Esophagus squamous epithelium (tissue), 5 donors: ENCODE data around the gene POR. TPM values are rescaled to one million over a fixed set of nuclear protein-coding genes. Genes with fewer than 3 reads are reported as not detected.

Experiments used
- DNase-seq: peaks from one replicate; lab custom pipeline; 2025; lab: John Stamatoyannopoulos, UW
- H3K27ac ChIP-seq, 4 donors: fragments of 200-600 bp; sonication (generic); one replicate each; pipeline ENCODE4 v1.5.1; 2016 to 2019; ENCODE audit warnings: mild to moderate bottlenecking in 1 of 4
- H3K27me3 ChIP-seq, 4 donors: fragments of 200-600 bp; sonication (generic); 1 replicate in 3 of 4; 2 replicates in 1 of 4; pipeline versions ENCODE4 v1.5.1 to v1.6.0; 2017 to 2021; ENCODE audit warnings: antibody characterized with exemption in 1 of 4
- H3K36me3 ChIP-seq, 3 donors: fragments of 200-600 bp; sonication (generic); one replicate each; pipeline ENCODE4 v1.5.1; 2016 to 2019
- H3K4me1 ChIP-seq, 3 donors: fragments of 200-600 bp; sonication (generic); one replicate each; pipeline ENCODE4 v1.5.1; 2017 to 2019
- H3K4me3 ChIP-seq, 4 donors: fragments of 200-600 bp; sonication (generic); 1 replicate in 3 of 4; 2 replicates in 1 of 4; pipeline ENCODE4 v1.5.1; 2016 to 2019; ENCODE audit warnings: mild to moderate bottlenecking in 2 of 4, moderate library complexity in 1 of 4
- H3K9me3 ChIP-seq, 3 donors: fragments of 200-600 bp; sonication (generic); one replicate each; pipeline ENCODE4 v1.5.1; 2016 to 2019
- POLR2A ChIP-seq, 4 donors: fragments of 450-650 bp; IDR thresholded peaks; one replicate each; pipeline ENCODE4 v1.6.1; 2017; ENCODE audit warnings: antibody characterized with exemption in 4 of 4, mild to moderate bottlenecking in 4 of 4, moderate library complexity in 3 of 4
- WGBS, 2 donors: methylation state at CpG; one replicate each; pipeline ENCODE4 v1.1.5; 2018; 5-methylcytosine and 5-hydroxymethylcytosine counted together
- intact Hi-C: fragments of 100-400 bp; cut with DNase I; formaldehyde crosslinking; loops from one replicate; pipeline ENCODE4 v1.15.0; 2022
- total RNA-seq, 4 donors: library from RNA; depleted of rRNA; stranded (reverse); fragments of >200 nt; gene quantifications; one replicate each; pipeline ENCODE4 v1.1.0, GENCODE V29; 2016
- TF ChIP-seq, protein P1 (sequence below), 6 experiments: fragments of 450-650 bp in 4 of 6; fragments of 200-600 bp in 2 of 6; sonication (generic) in 2 of 6; IDR thresholded peaks; one replicate each; pipeline ENCODE4 v1.5.1; 2016 to 2019; ENCODE audit warnings: antibody characterized with exemption in 6 of 6, mild to moderate bottlenecking in 4 of 6, moderate library complexity in 4 of 6
- donor health status: DM: yes; HTN: yes; CAD: no.

POR gene
- total RNA-seq, 4 donors from 2014 or later, result 71.0 to 116 (median 81.6) TPM

DNA sequence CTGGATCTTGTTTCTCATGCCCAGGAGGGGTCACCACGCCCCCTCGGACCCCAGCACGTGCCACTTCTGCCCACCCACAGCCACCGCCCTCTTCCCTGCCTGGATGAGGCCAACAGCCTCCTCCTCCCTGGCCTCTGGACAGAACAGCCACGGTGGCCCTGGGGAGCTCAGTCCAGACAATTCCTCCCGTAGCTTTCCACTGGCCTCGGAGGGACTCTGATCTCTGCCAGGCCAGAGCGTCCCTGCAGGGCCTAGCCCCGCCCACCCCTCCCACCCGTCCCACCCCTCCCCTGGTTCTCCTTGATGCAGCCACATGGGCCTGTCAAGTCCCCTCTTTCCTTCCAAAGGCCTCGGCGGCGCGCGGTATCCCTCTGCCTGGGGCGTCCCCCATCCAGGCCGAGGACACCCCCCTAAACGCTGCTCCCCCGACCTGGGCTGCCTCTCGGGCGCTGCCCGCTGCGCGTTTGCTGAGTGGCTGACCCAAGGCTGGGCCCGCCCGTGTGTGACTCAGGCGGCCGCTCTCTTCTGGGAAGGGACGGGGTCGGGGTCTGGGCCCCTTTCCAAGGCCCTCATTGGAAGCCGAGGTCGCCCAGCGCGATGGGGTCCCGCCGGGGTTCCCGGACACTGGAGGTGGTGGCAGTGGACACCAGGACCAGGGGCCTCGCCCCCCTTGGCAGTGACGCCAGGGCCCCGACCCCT is 78.9 kb downstream of the POR start:
- Histone ChIP-seq H3K27me3 (no peaks in the 10 kb centered on the region), H3K27ac (peak overlapping the region; percentile 90 to 98 (median 92)), H3K36me3 (peaks cover 0 to 33% (median 4%) of the 10 kb centered on the region in 3 donors), H3K9me3 (no peaks in the 10 kb centered on the region), H3K4me3 (peak overlapping the region; percentile 85 to 97 (median 87)), H3K4me1 (peaks cover 16 to 53% (median 24%) of the 10 kb centered on the region in 3 donors)
- no peak for DNase-seq
- intact Hi-C loops, result no loop called here
- WGBS, 2 donors, result 0% methylated on average over 2 of the region's 40 CpGs
- no peak for TF ChIP-seq POLR2A (IDR thresholded peaks at IDR 0.05)
- TF ChIP-seq, protein P1, sequence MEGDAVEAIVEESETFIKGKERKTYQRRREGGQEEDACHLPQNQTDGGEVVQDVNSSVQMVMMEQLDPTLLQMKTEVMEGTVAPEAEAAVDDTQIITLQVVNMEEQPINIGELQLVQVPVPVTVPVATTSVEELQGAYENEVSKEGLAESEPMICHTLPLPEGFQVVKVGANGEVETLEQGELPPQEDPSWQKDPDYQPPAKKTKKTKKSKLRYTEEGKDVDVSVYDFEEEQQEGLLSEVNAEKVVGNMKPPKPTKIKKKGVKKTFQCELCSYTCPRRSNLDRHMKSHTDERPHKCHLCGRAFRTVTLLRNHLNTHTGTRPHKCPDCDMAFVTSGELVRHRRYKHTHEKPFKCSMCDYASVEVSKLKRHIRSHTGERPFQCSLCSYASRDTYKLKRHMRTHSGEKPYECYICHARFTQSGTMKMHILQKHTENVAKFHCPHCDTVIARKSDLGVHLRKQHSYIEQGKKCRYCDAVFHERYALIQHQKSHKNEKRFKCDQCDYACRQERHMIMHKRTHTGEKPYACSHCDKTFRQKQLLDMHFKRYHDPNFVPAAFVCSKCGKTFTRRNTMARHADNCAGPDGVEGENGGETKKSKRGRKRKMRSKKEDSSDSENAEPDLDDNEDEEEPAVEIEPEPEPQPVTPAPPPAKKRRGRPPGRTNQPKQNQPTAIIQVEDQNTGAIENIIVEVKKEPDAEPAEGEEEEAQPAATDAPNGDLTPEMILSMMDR (IDR thresholded peaks at IDR 0.05), result no peak

DNA sequence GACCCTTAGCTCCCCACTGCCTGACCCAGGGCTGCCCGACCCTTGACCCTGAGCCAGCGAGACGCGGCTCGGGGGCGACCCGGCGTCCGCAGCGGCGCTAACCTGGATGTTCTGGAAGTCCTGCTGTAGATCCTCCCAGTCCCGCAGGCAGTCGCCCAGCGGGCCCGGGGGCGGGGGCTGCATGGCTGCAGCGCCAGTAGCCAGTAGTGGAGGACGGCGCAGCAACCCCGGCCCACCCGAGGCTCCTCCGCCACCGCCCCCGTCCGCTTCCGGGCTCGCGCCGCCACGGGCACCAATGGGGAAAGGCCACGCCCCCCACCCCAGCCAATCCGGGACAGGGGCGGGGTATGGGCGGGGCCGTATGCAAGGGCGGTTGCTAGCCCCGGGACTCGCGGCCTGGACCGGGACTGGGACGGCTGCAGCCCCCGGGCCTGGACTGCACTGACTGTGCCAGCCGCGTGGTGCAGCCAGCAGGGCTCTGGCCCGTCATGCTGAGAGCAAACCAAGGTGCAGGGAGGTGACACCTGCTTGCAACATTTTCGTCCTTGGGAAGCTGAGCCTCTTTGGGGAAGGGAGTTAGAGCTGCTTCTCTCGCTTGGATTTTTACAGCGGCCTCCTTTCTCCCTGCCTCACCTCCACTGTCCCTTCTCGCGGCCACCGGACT is 79.6 kb downstream of the POR start, which contains the start of gene TMEM120A:
Gene TMEM120A, minus strand, starts transcription at position 208 of the 664 bp plus-strand sequence. Its CDS starts 25 bp downstream, at position 183.
- WGBS, 2 donors, result 9 to 17% methylated on average over 6 to 8 of the region's 51 CpGs
- intact Hi-C loops, result no loop called here

DNA sequence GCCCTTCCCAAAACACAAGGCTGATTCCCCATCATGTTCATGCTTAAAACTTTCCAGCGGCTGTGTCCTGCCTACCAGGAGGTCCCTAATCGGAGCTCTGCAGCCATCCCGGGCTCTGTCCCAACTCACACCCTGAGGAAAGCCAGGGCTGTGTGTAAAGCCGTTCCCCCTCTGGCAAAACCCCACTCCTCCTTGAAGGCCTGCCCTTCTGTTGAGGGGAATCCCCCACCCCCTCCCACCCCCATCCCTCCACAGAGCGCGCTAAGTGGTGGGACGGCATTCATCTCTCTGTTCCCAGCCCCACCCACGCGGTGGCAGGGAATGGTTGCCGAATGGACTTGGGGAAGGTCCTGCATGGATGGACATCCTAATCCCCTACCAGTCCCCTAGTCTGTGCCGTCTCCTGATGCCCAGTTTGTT is 80.1 kb downstream of the POR start:
- peaks cover 0 to 44% (median 4%) of the 10 kb centered on the region in 3 donors for H3K36me3 ChIP-seq
- intact Hi-C loops, result no loop called here
- H3K9me3 ChIP-seq, result no peaks in the 10 kb centered on the region
- TF ChIP-seq, protein P1 (IDR thresholded peaks at IDR 0.05), result no peak
- TF ChIP-seq POLR2A (IDR thresholded peaks at IDR 0.05), result no peak
- 15 to 53% methylated on average over 2 to 4 of the region's 11 CpGs for WGBS, 2 donors
- H3K27me3 ChIP-seq, result no peaks in the 10 kb centered on the region
- peak overlapping the region; percentile 90 to 98 (median 92) for H3K27ac ChIP-seq
- H3K4me3 ChIP-seq, result peak overlapping the region; percentile 85 to 97 (median 87)
- DNase-seq, result no peak
- peaks cover 15 to 42% (median 16%) of the 10 kb centered on the region in 3 donors for H3K4me1 ChIP-seq

More for the DNA sequence above, 79.6 kb downstream of the POR start, which contains the start of gene TMEM120A:
- Histone ChIP-seq H3K4me1 (peaks cover 16 to 47% (median 19%) of the 10 kb centered on the region in 3 donors), H3K9me3 (no peaks in the 10 kb centered on the region), H3K36me3 (peaks cover 0 to 38% (median 4%) of the 10 kb centered on the region in 3 donors), H3K27me3 (no peaks in the 10 kb centered on the region), H3K27ac (peak within 1 kb of the TSS; percentile 90 to 98 (median 92)), H3K4me3 (peak within 1 kb of the TSS; percentile 85 to 97 (median 87))
- TF ChIP-seq, protein P1 (IDR thresholded peaks at IDR 0.05), result peak in 4 of 6 experiments; percentile 8 to 31 (median 12)
- TF ChIP-seq POLR2A (IDR thresholded peaks at IDR 0.05), result peak in 2 of 4 donors; percentile 80 to 83
- peak; percentile 72 for DNase-seq

DNA sequence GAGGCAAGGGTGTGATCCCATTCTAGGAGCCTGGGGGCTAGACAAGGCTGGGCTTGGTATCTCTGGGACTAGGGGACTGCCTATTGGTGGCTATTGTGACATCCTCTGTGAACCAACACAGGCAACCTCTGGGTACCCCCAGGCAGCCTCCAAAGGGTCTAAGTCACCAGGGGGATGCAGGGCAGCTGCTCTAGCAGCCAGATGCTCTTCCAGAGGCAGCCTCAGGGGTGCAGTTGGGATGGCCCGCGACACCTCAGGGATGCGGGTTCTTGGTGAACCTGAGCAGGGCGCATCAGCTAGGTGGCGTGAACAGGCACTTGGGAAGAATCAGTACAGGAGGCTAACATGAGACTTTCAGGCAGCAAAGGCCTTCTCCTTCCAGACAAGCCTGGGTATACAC is 81.0 kb downstream of the POR start:
- no peak for DNase-seq
- H3K4me3 ChIP-seq, result no peak overlapping the region
- H3K27ac ChIP-seq, result no peak overlapping the region
- intact Hi-C loops, result no loop called here
- peaks cover 0 to 53% (median 4%) of the 10 kb centered on the region in 3 donors for H3K36me3 ChIP-seq
- peaks cover 15 to 37% (median 16%) of the 10 kb centered on the region in 3 donors for H3K4me1 ChIP-seq
- 100% methylated on average over 1 of the region's 5 CpGs; no CpG with 5 or more reads in 1 of the 2 donors for WGBS, 2 donors
- H3K27me3 ChIP-seq, result no peaks in the 10 kb centered on the region
- TF ChIP-seq, protein P1 (IDR thresholded peaks at IDR 0.05), result no peak
- no peak for TF ChIP-seq POLR2A (IDR thresholded peaks at IDR 0.05)
- no peaks in the 10 kb centered on the region for H3K9me3 ChIP-seq
